Measurements from ENCODE around the gene VDAC1. TPM values are rescaled to one million over a fixed set of nuclear protein-coding genes. Genes with fewer than 3 reads are reported as not detected.
A peak's percentile ranks its signal among the peaks of the same experiment; 100 is the strongest.

The VDAC1 gene
- total and polyA plus RNA-seq, 2 donors (not counting 1 experiment from before 2014, with no cell fraction given) = 202 to 281 TPM

- Histone ChIP-seq H3K9me3 (ENCODE audit: control insufficient read depth, insufficient read depth, low read depth, low read length) (no peaks in the 10 kb centered on the region), H3K4me1 (ENCODE audit: control insufficient read depth, extremely low read depth, insufficient read depth, low read length) (peaks cover 10% of the 10 kb centered on the region), H3K27ac (ENCODE audit: insufficient read depth, low read length) (peak overlapping the region; percentile 35), H3K9ac (ENCODE audit: insufficient read depth, low read length) (no peak overlapping the region), H3K36me3 (ENCODE audit: control insufficient read depth, insufficient read depth, low read length) (no peaks in the 10 kb centered on the region), H3K27me3 (ENCODE audit: control insufficient read depth, insufficient read depth, low read length) (peaks cover 22% of the 10 kb centered on the region), H4K20me1 (ENCODE audit: control insufficient read depth, extremely low read depth, insufficient read depth, low read length) (no peaks in the 10 kb centered on the region), H3K4me3 (replicated peaks in 1 of 4; ENCODE audit: control extremely low read depth in 1 of 4, insufficient read depth in 1 of 4, low read depth in 3 of 4, low read length in 4 of 4) (no peak overlapping the region), H3K4me2 (ENCODE audit: extremely low read depth, insufficient read depth, low read length) (peak overlapping the region; percentile 7), H3K79me2 (ENCODE audit: control insufficient read depth, insufficient read depth, low read length) (no peaks in the 10 kb centered on the region), H2AFZ (ENCODE audit: low read length) (no peak overlapping the region)
- no peak for TF ChIP-seq CTCF (conservative IDR thresholded peaks at IDR 0.05 in 1 of 2, IDR thresholded peaks at IDR 0.05 in 1 of 2; ENCODE audit: low read depth in 1 of 2, low read length in 2 of 2)
- TF ChIP-seq EZH2 (IDR thresholded peaks at IDR 0.05; ENCODE audit: low read length, missing control alignments) = no peak
- peak; percentile 93 to 96 for DNase-seq (ENCODE audit: low read depth in 2 of 2)
Observed at GRCh38 chr5:134029156-134029555, 24.4 kb upstream of the VDAC1 start.

- H3K9ac ChIP-seq (ENCODE audit: insufficient read depth, low read length) = no peak overlapping the region
- peaks cover 24% of the 10 kb centered on the region for H3K27me3 ChIP-seq (ENCODE audit: control insufficient read depth, insufficient read depth, low read length)
- peaks cover 10% of the 10 kb centered on the region for H3K4me1 ChIP-seq (ENCODE audit: control insufficient read depth, extremely low read depth, insufficient read depth, low read length)
- TF ChIP-seq EZH2 (IDR thresholded peaks at IDR 0.05; ENCODE audit: low read length, missing control alignments) (no peak), CTCF (conservative IDR thresholded peaks at IDR 0.05 in 1 of 2, IDR thresholded peaks at IDR 0.05 in 1 of 2; ENCODE audit: low read depth in 1 of 2, low read length in 2 of 2) (no peak)
- DNase-seq (ENCODE audit: low read depth in 2 of 2) = peak in 1 of 2 donors; percentile 69
- no peak overlapping the region for H3K27ac ChIP-seq (ENCODE audit: insufficient read depth, low read length)
- H3K36me3 ChIP-seq (ENCODE audit: control insufficient read depth, insufficient read depth, low read length) = no peaks in the 10 kb centered on the region
- H2AFZ ChIP-seq (ENCODE audit: low read length) = no peak overlapping the region
- H4K20me1 ChIP-seq (ENCODE audit: control insufficient read depth, extremely low read depth, insufficient read depth, low read length) = no peaks in the 10 kb centered on the region
- H3K4me3 ChIP-seq (replicated peaks in 1 of 4; ENCODE audit: control extremely low read depth in 1 of 4, insufficient read depth in 1 of 4, low read depth in 3 of 4, low read length in 4 of 4) = no peak overlapping the region
- H3K4me2 ChIP-seq (ENCODE audit: extremely low read depth, insufficient read depth, low read length) = no peak overlapping the region
- H3K79me2 ChIP-seq (ENCODE audit: control insufficient read depth, insufficient read depth, low read length) = no peaks in the 10 kb centered on the region
- no peaks in the 10 kb centered on the region for H3K9me3 ChIP-seq (ENCODE audit: control insufficient read depth, insufficient read depth, low read depth, low read length)
Observed at GRCh38 chr5:134028496-134028895, 23.7 kb upstream of the VDAC1 start.

GRCh38 chr5:134027288-134027615 is 22.5 kb upstream of the VDAC1 start:
- TF ChIP-seq CTCF (conservative IDR thresholded peaks at IDR 0.05 in 1 of 2, IDR thresholded peaks at IDR 0.05 in 1 of 2; ENCODE audit: low read depth in 1 of 2, low read length in 2 of 2) (no peak), EZH2 (IDR thresholded peaks at IDR 0.05; ENCODE audit: low read length, missing control alignments) (no peak)
- no peak overlapping the region for H3K4me2 ChIP-seq (ENCODE audit: extremely low read depth, insufficient read depth, low read length)

More at GRCh38 chr5:134027288-134027615, 22.5 kb upstream of the VDAC1 start:
- no peak overlapping the region for H2AFZ ChIP-seq (ENCODE audit: low read length)
- H3K79me2 ChIP-seq (ENCODE audit: control insufficient read depth, insufficient read depth, low read length) = no peaks in the 10 kb centered on the region
- no peaks in the 10 kb centered on the region for H3K9me3 ChIP-seq (ENCODE audit: control insufficient read depth, insufficient read depth, low read depth, low read length)
- H3K9ac ChIP-seq (ENCODE audit: insufficient read depth, low read length) = no peak overlapping the region
- no peak overlapping the region for H3K27ac ChIP-seq (ENCODE audit: insufficient read depth, low read length)
- no peak for DNase-seq (ENCODE audit: low read depth in 2 of 2)
- H3K27me3 ChIP-seq (ENCODE audit: control insufficient read depth, insufficient read depth, low read length) = peaks cover 27% of the 10 kb centered on the region
- no peaks in the 10 kb centered on the region for H4K20me1 ChIP-seq (ENCODE audit: control insufficient read depth, extremely low read depth, insufficient read depth, low read length)
- H3K4me3 ChIP-seq (replicated peaks in 1 of 4; ENCODE audit: control extremely low read depth in 1 of 4, insufficient read depth in 1 of 4, low read depth in 3 of 4, low read length in 4 of 4) = no peak overlapping the region
- no peaks in the 10 kb centered on the region for H3K36me3 ChIP-seq (ENCODE audit: control insufficient read depth, insufficient read depth, low read length)
- H3K4me1 ChIP-seq (ENCODE audit: control insufficient read depth, extremely low read depth, insufficient read depth, low read length) = peaks cover 9% of the 10 kb centered on the region

Measured in fibroblast of lung (primary cell).